ENCODE data around the gene ROR1.
"Not testable (repeated sequence)": the region's sequence is repeated elsewhere in the genome, so short reads cannot be mapped to it uniquely, and the experiment has no call there.

The ROR1 gene

DNA sequence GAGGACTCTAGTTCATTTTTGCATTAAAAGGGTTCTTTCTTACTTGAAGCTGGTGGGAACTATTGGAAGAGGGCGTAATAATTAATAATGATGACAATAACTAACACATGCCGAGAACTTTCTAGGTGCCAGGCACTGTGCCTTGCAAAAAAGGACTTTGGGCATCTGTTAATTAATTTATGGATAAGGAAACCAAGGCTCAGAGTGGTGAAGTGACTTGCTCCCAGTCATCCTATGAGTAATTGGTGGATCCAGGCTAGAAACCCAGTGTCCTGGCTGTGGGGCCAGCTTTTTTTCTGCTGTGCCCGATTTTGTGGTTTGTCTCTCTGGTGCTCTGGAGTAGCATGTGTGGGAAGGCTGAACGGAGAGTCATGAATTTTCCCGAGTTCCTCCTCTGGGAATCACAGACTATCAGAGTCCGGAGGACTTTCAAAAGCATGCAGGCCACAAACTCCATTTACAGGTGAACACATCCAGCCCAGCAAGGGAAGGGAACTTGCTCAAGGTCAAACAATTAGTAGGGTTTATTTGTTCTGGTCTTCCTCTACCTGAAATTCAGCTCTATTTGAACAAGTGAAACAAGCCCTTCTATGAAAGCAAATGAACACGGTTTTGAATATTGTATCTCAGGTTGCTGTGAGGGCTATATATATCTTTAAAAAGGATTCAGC lies 23.4 kb downstream of the ROR1 start:
- Histone ChIP-seq H3K36me3 (ENCODE audit: control insufficient read depth, insufficient read depth, low read length) (no peaks in the 10 kb centered on the region), H3K9me3 (ENCODE audit: control insufficient read depth, insufficient read depth, low read length) (no peaks in the 10 kb centered on the region), H3K4me3 (ENCODE audit: low read depth, low read length) (no peak overlapping the region), H3K4me1 (ENCODE audit: control insufficient read depth, insufficient read depth, low read length) (peaks cover 51% of the 10 kb centered on the region), H3K9ac (ENCODE audit: low read depth, low read length) (no peak overlapping the region), H3K27me3 (ENCODE audit: control insufficient read depth, insufficient read depth, low read length) (no peaks in the 10 kb centered on the region)

DNA sequence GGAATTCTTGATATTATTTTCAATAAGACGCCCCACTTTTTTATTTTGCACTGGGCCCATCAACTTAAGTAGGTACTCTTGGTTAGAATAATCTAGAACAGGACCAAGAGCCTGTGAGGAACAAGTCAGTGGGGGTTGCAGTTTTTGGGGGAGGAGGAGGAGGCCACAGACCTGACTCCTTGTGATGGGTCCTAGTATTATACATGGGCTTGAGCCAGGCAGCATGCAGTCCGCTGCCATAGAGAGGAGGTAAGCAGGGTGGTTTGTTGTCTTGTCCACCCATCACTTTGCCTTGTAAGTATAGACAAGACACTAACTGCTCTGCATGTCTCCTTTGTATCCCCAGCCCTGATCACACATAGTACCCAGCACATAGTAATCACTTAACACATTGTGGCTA lies 24.5 kb downstream of the ROR1 start:
- Histone ChIP-seq H3K36me3 (ENCODE audit: control insufficient read depth, insufficient read depth, low read length) (no peaks in the 10 kb centered on the region), H3K9me3 (ENCODE audit: control insufficient read depth, insufficient read depth, low read length) (no peaks in the 10 kb centered on the region), H3K4me1 (ENCODE audit: control insufficient read depth, insufficient read depth, low read length) (peaks cover 47% of the 10 kb centered on the region)

DNA sequence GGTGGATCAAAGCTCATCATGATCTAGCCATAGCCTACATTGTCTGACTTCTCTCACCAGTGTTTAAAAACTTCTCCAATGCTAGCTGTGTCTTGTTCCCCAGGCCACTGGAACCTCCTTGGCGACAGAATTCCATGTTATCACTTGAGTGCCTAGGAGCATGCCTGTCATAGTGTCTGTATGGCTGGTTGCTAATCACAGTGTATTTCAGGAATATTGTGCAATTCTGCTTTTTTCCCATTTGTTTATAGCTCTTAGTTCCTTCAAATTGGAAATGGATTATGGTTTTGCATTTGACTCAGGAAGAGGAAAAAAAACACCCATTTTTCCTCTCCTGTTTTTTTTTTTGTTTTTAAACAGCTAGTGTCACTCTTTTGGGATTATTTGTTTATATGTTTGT lies 25.5 kb downstream of the ROR1 start:
- Histone ChIP-seq H3K9me3 (ENCODE audit: control insufficient read depth, insufficient read depth, low read length) (no peaks in the 10 kb centered on the region), H3K27me3 (ENCODE audit: control insufficient read depth, insufficient read depth, low read length) (no peaks in the 10 kb centered on the region), H3K9ac (ENCODE audit: low read depth, low read length) (no peak overlapping the region), H3K36me3 (ENCODE audit: control insufficient read depth, insufficient read depth, low read length) (no peaks in the 10 kb centered on the region), H3K4me1 (ENCODE audit: control insufficient read depth, insufficient read depth, low read length) (peaks cover 44% of the 10 kb centered on the region), H3K4me3 (ENCODE audit: low read depth, low read length) (no peak overlapping the region)

More for the DNA sequence above, 24.5 kb downstream of the ROR1 start:
- Histone ChIP-seq H3K27me3 (ENCODE audit: control insufficient read depth, insufficient read depth, low read length) (no peaks in the 10 kb centered on the region), H3K4me3 (ENCODE audit: low read depth, low read length) (no peak overlapping the region), H3K9ac (ENCODE audit: low read depth, low read length) (no peak overlapping the region)

DNA sequence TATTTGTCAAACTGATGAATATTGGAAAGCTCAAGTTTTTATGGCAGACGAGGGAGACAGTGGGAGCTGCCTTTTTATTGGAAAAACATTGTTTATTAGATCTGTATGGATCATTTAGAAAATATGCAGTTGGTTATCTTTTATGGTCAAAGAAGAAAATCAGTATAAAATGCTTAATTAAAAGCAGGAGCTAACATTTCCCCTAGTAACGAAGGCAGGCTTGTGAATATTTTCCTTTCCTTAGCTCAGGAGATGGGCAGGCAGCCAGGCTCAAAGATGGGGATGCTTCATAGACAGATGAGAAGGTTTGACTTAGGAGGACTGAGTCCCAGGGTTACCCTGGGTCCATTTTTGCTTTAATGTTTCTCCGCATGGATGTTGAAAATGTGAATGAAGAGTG lies 26.0 kb downstream of the ROR1 start:
- H3K9me3 ChIP-seq (ENCODE audit: control insufficient read depth, insufficient read depth, low read length) = no peaks in the 10 kb centered on the region
- no peaks in the 10 kb centered on the region for H3K27me3 ChIP-seq (ENCODE audit: control insufficient read depth, insufficient read depth, low read length)
- H3K9ac ChIP-seq (ENCODE audit: low read depth, low read length) = no peak overlapping the region
- no peak overlapping the region for H3K4me3 ChIP-seq (ENCODE audit: low read depth, low read length)
- H3K4me1 ChIP-seq (ENCODE audit: control insufficient read depth, insufficient read depth, low read length) = peaks cover 44% of the 10 kb centered on the region
- H3K36me3 ChIP-seq (ENCODE audit: control insufficient read depth, insufficient read depth, low read length) = no peaks in the 10 kb centered on the region

DNA sequence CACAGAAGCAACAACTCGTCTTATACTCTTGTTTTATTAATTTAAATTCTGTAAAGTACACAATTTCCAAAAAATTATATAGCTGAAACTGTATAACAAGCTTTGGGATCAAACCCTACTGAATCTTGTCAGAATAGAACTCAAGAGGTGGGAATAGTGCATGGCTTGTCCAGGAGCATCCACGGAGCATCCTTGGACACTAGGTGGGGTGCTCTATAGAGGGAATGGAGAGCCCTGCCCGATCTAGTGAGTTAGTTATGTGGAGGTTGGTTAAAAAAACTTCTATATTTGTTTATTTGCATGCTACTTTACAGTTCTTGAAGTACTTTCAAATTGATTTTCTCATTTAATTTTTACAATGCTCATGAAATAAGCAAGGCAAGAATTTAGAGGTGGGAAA lies 28.3 kb downstream of the ROR1 start:
- H3K4me1 ChIP-seq (ENCODE audit: control insufficient read depth, insufficient read depth, low read length) = peaks cover 36% of the 10 kb centered on the region
- no peaks in the 10 kb centered on the region for H3K27me3 ChIP-seq (ENCODE audit: control insufficient read depth, insufficient read depth, low read length)

DNA sequence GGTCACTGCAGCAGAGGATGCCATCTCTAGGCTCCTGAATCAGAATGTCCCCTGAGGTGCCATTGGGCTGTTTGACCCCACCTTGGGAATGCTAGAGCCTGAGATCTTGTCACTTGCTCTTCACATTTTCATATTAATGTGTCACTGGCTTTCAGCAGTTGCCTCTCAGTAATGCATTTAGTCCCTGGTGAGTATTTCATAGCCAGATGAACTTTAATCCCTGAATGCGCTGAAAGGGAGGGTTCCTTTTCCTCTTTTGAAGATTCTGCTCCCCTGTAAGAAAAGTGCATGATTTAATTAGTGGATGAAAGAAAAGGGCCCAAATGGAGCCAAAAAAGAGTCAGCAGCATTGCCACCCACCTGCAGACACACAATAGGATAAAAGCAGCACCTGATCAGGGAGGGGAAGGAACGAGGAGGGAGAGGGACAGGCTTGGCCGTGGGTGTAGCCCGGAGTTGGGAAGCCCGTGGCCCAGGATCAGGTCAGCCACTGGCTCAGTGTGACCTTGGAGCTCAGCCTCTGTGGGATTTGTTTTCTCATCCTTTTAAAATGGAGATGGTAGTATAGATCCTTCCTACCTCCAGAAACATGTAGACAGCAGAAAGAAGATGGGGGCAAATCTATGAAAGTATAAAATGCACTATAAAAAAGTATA lies 31.1 kb downstream of the ROR1 start:
- no peaks in the 10 kb centered on the region for H3K36me3 ChIP-seq (ENCODE audit: control insufficient read depth, insufficient read depth, low read length)
- H3K9me3 ChIP-seq (ENCODE audit: control insufficient read depth, insufficient read depth, low read length) = no peaks in the 10 kb centered on the region
- no peak overlapping the region for H3K4me3 ChIP-seq (ENCODE audit: low read depth, low read length)
- peak overlapping the region; percentile 60 for H3K9ac ChIP-seq (ENCODE audit: low read depth, low read length)
- H3K27me3 ChIP-seq (ENCODE audit: control insufficient read depth, insufficient read depth, low read length) = no peaks in the 10 kb centered on the region
- H3K4me1 ChIP-seq (ENCODE audit: control insufficient read depth, insufficient read depth, low read length) = peaks cover 36% of the 10 kb centered on the region

More for the DNA sequence above, 28.3 kb downstream of the ROR1 start:
- H3K9me3 ChIP-seq (ENCODE audit: control insufficient read depth, insufficient read depth, low read length) = no peaks in the 10 kb centered on the region
- H3K9ac ChIP-seq (ENCODE audit: low read depth, low read length) = no peak overlapping the region
- H3K4me3 ChIP-seq (ENCODE audit: low read depth, low read length) = no peak overlapping the region
- no peaks in the 10 kb centered on the region for H3K36me3 ChIP-seq (ENCODE audit: control insufficient read depth, insufficient read depth, low read length)

DNA sequence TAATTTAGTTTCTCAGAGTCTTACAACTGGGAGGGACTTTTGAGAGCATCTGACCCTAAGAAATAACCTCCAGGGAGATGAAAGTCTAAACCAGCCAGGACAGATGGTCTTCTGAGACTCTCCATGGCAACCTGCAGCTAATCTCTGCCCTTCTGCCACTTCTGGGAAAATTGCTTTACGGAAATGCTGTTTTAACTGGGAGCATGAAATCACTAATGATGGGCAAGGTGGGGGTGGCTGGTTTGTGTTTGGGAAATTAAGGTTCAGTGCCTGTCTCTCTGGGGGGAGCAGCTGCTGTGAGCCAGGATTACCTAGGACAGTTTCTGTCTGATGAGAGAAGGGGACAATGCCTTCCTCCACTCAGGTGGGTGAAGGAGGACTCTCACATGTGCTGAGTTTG lies 33.2 kb downstream of the ROR1 start:
- H3K36me3 ChIP-seq (ENCODE audit: control insufficient read depth, insufficient read depth, low read length) = no peaks in the 10 kb centered on the region
- no peak overlapping the region for H3K9ac ChIP-seq (ENCODE audit: low read depth, low read length)
- H3K9me3 ChIP-seq (ENCODE audit: control insufficient read depth, insufficient read depth, low read length) = no peaks in the 10 kb centered on the region
- no peak overlapping the region for H3K4me3 ChIP-seq (ENCODE audit: low read depth, low read length)
- no peaks in the 10 kb centered on the region for H3K27me3 ChIP-seq (ENCODE audit: control insufficient read depth, insufficient read depth, low read length)
- peaks cover 30% of the 10 kb centered on the region for H3K4me1 ChIP-seq (ENCODE audit: control insufficient read depth, insufficient read depth, low read length)

DNA sequence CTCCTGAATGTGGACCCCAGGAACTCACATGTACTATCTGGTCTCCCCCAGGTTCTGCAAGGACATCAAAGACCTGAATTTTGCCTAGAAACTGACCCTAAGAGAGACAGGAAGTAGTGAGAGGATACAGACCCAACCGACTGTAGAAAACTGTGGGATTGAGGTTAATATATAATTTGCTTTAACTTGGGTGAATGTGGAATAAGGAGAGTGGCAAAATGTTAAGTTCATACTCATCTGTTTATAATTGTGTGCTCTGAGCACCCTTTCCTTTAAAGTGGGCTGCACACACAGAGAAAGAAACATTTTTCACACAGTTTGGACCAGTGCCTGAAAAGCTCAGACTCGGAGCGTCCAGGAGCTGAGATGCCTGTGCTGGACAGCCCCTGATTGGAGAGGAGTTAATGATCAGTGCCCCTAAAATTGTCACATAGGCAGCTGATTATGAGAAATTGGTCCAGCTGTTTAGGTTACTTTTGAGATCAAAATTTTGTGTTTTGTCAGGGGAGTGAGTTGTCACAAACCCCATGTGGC lies 37.2 kb downstream of the ROR1 start:
- H3K9ac ChIP-seq (ENCODE audit: low read depth, low read length) = no peak overlapping the region
- no peaks in the 10 kb centered on the region for H3K27me3 ChIP-seq (ENCODE audit: control insufficient read depth, insufficient read depth, low read length)
- H3K4me1 ChIP-seq (ENCODE audit: control insufficient read depth, insufficient read depth, low read length) = peaks cover 11% of the 10 kb centered on the region
- no peak overlapping the region for H3K4me3 ChIP-seq (ENCODE audit: low read depth, low read length)
- no peaks in the 10 kb centered on the region for H3K9me3 ChIP-seq (ENCODE audit: control insufficient read depth, insufficient read depth, low read length)
- H3K36me3 ChIP-seq (ENCODE audit: control insufficient read depth, insufficient read depth, low read length) = peaks cover 3% of the 10 kb centered on the region

DNA sequence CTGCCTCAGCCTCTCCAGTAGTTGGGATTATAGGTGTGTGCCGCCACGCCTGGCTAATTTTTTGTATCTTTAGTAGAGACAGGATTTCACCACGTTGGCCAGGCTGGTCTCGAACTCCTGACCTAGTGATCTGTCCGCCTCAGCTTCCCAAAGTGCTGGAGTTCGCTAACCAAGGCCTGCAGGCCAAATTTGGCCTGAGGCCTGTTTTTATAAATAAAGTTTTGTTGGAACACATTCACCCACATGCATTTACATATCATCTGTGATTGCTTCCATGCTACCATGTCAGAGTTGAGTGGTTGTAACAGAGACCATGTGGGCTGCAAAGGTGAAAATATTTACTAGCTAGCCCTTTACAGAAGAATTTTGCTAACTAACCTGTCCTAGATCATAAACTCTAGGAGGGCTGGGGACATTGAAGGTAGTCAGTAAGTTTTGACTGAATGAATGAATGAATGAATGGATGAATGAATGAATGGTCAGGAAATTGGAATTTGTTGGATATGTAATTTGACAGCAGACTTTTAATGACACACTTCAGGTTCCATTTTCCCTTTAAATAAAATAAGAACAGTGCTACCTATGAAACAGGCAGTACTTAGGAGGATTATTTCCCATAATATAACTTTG lies 38.4 kb downstream of the ROR1 start:
- H3K4me1 ChIP-seq (ENCODE audit: control insufficient read depth, insufficient read depth, low read length) = peaks cover 12% of the 10 kb centered on the region

DNA sequence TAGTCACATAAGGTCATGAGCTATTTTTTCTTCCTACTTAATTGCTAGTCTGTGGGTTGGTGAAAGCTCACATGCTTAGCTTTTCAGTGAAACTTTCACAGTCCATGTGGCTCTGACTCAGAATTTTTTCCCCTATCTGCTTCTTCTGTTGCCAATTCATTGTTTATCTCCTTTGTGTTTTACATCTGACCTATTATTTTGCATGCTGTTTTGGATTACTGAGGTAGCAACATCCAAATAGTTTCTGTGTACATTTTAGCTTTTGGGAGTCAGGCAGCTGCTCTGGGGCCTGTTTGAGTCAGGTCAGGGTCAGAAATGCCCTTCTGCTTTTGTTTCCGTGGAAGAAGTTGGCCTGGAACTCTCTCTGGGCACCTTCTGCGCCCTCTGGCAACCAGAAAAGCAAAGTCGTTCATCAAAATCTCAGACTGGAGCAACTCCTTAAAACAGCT lies 40.0 kb downstream of the ROR1 start:
- H3K27me3 ChIP-seq (ENCODE audit: control insufficient read depth, insufficient read depth, low read length) = no peaks in the 10 kb centered on the region
- peaks cover 3% of the 10 kb centered on the region for H3K36me3 ChIP-seq (ENCODE audit: control insufficient read depth, insufficient read depth, low read length)
- no peaks in the 10 kb centered on the region for H3K9me3 ChIP-seq (ENCODE audit: control insufficient read depth, insufficient read depth, low read length)
- no peak overlapping the region for H3K9ac ChIP-seq (ENCODE audit: low read depth, low read length)
- no peak overlapping the region for H3K4me3 ChIP-seq (ENCODE audit: low read depth, low read length)
- H3K4me1 ChIP-seq (ENCODE audit: control insufficient read depth, insufficient read depth, low read length) = peaks cover 18% of the 10 kb centered on the region

More for the DNA sequence above, 38.4 kb downstream of the ROR1 start:
- Histone ChIP-seq H3K36me3 (ENCODE audit: control insufficient read depth, insufficient read depth, low read length) (peaks cover 3% of the 10 kb centered on the region), H3K9ac (ENCODE audit: low read depth, low read length) (no peak overlapping the region), H3K9me3 (ENCODE audit: control insufficient read depth, insufficient read depth, low read length) (no peaks in the 10 kb centered on the region), H3K27me3 (ENCODE audit: control insufficient read depth, insufficient read depth, low read length) (no peaks in the 10 kb centered on the region), H3K4me3 (ENCODE audit: low read depth, low read length) (no peak overlapping the region)

DNA sequence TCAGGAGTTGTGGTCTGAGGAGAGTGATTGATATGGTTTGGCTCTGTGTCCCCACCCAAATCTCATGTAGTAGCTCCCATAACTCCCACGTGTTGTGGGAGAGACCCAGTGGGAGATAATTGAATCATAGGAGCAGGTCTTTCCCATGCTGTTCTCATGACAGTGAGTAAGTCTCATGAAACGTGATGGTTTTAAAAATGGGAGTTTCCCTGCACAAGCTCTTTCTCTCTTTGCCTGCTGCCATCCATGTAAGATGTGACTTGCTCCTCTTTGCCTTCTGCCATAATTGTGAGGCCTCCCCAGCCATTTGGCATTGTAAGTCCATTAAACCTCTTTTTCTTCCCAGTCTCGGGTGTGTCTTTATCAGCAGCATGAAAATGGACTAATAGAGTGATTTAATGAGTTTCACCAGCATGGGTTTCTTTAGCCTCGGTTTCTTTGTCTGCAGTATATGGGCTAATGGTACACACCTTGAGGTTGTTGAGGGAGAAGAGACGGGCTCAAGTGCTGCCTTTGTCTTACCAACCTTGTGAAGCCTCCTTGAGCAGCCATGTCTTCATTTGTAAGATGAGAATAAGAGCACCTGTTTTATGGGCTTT lies 42.5 kb downstream of the ROR1 start:
- not testable (repeated sequence) for H3K27me3 ChIP-seq (ENCODE audit: control insufficient read depth, insufficient read depth, low read length); H3K9ac ChIP-seq (ENCODE audit: low read depth, low read length); H3K36me3 ChIP-seq (ENCODE audit: control insufficient read depth, insufficient read depth, low read length); H3K9me3 ChIP-seq (ENCODE audit: control insufficient read depth, insufficient read depth, low read length); H3K4me3 ChIP-seq (ENCODE audit: low read depth, low read length)
- H3K4me1 ChIP-seq (ENCODE audit: control insufficient read depth, insufficient read depth, low read length) = peaks cover 19% of the 10 kb centered on the region
